ENCODE results near the gene DGKZ.
A peak's percentile ranks its signal among the peaks of the same experiment; 100 is the strongest.

DNA sequence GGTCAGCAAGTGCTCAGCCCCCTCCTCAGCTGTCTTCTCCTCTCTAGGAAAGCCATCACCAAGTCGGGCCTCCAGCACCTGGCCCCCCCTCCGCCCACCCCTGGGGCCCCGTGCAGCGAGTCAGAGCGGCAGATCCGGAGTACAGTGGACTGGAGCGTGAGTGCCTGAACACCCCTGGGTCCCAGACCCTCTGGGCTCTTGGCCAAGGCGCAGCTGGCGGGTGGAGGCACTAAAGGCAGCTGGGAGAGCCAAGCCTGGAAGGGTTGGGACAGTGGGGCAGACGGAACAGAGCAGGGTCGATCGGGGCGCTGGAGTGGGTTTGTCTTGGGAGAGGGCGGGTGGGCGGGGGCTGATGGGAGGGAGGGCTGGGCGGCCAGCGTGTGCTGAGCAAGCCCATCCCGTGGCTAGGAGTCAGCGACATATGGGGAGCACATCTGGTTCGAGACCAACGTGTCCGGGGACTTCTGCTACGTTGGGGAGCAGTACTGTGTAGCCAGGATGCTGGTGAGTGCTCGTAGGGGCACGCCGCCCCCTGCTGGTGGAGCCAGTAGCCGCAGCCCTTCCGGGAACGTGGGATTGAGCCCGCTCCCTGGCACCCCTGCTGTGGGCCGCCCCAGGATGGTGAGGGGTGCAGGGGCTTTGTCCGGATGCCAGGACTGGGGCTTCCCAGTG lies 20.1 kb downstream of the DGKZ start:
- TF ChIP-seq, protein P1, sequence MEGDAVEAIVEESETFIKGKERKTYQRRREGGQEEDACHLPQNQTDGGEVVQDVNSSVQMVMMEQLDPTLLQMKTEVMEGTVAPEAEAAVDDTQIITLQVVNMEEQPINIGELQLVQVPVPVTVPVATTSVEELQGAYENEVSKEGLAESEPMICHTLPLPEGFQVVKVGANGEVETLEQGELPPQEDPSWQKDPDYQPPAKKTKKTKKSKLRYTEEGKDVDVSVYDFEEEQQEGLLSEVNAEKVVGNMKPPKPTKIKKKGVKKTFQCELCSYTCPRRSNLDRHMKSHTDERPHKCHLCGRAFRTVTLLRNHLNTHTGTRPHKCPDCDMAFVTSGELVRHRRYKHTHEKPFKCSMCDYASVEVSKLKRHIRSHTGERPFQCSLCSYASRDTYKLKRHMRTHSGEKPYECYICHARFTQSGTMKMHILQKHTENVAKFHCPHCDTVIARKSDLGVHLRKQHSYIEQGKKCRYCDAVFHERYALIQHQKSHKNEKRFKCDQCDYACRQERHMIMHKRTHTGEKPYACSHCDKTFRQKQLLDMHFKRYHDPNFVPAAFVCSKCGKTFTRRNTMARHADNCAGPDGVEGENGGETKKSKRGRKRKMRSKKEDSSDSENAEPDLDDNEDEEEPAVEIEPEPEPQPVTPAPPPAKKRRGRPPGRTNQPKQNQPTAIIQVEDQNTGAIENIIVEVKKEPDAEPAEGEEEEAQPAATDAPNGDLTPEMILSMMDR (IDR thresholded peaks at IDR 0.05; ENCODE audit: low read depth, low read length), result peak; percentile 70
- TF ChIP-seq EZH2phosphoT487 (IDR thresholded peaks at IDR 0.05; ENCODE audit: low read depth), result no peak

Measured in OCI-LY3 (cell line).